Measurements from ENCODE around the gene ADCY3.

ADCY3 gene

DNA sequence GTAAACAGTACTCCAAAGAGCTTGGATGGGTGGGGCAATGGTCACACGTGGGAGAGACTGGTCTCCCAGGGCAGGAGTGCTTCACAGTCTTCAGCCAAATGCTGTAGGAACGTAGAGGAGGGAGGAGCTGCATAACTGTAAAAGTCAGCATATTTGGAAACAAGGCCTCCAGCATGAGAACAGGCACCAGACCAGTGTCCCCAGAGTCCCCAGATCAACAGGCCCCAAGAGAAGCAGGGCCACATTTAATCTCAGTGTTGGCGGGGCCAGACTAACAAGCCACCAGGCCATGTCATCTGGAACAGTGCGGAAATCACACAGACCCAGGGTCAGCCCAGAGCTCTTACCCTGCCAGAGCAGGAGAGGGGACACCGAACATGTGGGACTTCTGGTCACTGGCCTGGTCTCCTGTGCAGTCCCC lies 63.2 kb downstream of the ADCY3 start:
- TF ChIP-seq ZBTB7A (IDR thresholded peaks at IDR 0.05; ENCODE audit: low read depth) (no peak), RAD21 (IDR thresholded peaks at IDR 0.05; ENCODE audit: low read depth) (no peak), YY1 (IDR thresholded peaks at IDR 0.05; ENCODE audit: low read depth) (no peak), CEBPB (IDR thresholded peaks at IDR 0.05) (no peak), EGR1 (IDR thresholded peaks at IDR 0.05) (no peak)

DNA sequence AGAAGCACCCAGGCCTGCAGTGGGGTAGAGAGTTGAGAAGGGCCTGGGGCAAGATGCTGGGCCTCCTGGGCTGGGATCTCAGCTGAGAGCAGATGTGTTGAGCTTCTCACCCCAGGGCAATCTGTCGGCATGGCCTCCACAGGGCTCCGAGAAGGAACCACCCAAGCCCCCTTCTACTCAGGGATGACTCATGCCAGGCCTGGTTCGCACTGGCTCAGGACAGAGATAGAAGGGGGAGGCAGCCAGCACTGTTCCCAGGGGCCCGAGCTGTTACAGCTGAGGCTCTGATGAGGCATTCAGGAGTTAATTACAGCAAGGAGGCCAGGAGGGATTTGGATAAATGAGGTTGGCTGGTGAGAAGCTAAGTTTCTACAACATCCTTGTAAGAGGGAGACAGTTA lies 64.3 kb downstream of the ADCY3 start:
- TF ChIP-seq EP300 (IDR thresholded peaks at IDR 0.05; ENCODE audit: borderline replicate concordance), result no peak
- TF ChIP-seq, protein P1, sequence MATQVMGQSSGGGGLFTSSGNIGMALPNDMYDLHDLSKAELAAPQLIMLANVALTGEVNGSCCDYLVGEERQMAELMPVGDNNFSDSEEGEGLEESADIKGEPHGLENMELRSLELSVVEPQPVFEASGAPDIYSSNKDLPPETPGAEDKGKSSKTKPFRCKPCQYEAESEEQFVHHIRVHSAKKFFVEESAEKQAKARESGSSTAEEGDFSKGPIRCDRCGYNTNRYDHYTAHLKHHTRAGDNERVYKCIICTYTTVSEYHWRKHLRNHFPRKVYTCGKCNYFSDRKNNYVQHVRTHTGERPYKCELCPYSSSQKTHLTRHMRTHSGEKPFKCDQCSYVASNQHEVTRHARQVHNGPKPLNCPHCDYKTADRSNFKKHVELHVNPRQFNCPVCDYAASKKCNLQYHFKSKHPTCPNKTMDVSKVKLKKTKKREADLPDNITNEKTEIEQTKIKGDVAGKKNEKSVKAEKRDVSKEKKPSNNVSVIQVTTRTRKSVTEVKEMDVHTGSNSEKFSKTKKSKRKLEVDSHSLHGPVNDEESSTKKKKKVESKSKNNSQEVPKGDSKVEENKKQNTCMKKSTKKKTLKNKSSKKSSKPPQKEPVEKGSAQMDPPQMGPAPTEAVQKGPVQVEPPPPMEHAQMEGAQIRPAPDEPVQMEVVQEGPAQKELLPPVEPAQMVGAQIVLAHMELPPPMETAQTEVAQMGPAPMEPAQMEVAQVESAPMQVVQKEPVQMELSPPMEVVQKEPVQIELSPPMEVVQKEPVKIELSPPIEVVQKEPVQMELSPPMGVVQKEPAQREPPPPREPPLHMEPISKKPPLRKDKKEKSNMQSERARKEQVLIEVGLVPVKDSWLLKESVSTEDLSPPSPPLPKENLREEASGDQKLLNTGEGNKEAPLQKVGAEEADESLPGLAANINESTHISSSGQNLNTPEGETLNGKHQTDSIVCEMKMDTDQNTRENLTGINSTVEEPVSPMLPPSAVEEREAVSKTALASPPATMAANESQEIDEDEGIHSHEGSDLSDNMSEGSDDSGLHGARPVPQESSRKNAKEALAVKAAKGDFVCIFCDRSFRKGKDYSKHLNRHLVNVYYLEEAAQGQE (IDR thresholded peaks at IDR 0.05; ENCODE audit: low read depth), result no peak
- TF ChIP-seq RAD21 (IDR thresholded peaks at IDR 0.05; ENCODE audit: low read depth), result no peak
- TF ChIP-seq YY1 (IDR thresholded peaks at IDR 0.05; ENCODE audit: low read depth), result no peak
- no peak for TF ChIP-seq ZBTB7A (IDR thresholded peaks at IDR 0.05; ENCODE audit: low read depth)
- no peak for TF ChIP-seq CEBPB (IDR thresholded peaks at IDR 0.05)
- no peak for TF ChIP-seq TAF1 (IDR thresholded peaks at IDR 0.05; ENCODE audit: low read depth)
- no peak for TF ChIP-seq EGR1 (IDR thresholded peaks at IDR 0.05)
- TF ChIP-seq TCF12 (IDR thresholded peaks at IDR 0.05; ENCODE audit: low read depth), result no peak
- TF ChIP-seq TEAD4 (IDR thresholded peaks at IDR 0.05), result no peak
- TF ChIP-seq, protein P2, sequence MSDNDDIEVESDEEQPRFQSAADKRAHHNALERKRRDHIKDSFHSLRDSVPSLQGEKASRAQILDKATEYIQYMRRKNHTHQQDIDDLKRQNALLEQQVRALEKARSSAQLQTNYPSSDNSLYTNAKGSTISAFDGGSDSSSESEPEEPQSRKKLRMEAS (IDR thresholded peaks at IDR 0.05), result no peak
- no peak for TF ChIP-seq FOXM1 (IDR thresholded peaks at IDR 0.05; ENCODE audit: borderline replicate concordance, low read depth)

DNA sequence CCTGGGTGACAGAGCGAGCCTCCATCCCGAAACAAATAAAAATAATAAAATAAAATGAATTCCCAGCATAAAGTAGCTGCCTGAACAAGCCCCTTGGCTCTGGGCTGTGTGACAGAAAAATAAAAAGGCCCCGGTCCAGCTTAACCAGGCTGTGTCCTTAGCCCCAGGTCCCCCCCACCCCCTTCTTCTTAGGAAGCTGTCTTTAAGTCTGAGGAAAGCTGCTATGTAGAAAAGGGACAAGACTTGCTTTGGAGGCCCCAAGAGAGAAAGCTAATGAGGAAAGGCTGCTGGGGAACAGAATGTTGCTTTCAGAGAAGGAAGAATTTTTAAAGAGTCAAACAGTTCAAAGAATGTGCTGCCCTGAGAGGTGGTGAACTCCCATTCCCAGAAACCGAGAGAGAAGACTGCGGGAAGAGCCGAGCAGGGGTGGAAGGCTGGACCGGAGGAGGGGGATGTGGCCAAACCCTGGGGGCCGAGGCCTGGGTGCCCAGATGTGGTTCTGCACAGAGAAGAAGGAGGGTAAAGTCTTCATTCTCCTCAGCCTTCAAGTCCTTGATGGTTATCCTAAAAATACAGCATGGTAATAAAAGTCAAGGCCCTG lies 64.9 kb downstream of the ADCY3 start:
- TF ChIP-seq TAF1 (IDR thresholded peaks at IDR 0.05; ENCODE audit: low read depth) (no peak), YY1 (IDR thresholded peaks at IDR 0.05; ENCODE audit: low read depth) (no peak), CEBPB (IDR thresholded peaks at IDR 0.05) (no peak), FOXM1 (IDR thresholded peaks at IDR 0.05; ENCODE audit: borderline replicate concordance, low read depth) (no peak), CREB1 (IDR thresholded peaks at IDR 0.05; ENCODE audit: low read depth) (no peak), TCF12 (IDR thresholded peaks at IDR 0.05; ENCODE audit: low read depth) (no peak), EP300 (IDR thresholded peaks at IDR 0.05; ENCODE audit: borderline replicate concordance) (no peak), NFIC (IDR thresholded peaks at IDR 0.05) (no peak), ZBTB7A (IDR thresholded peaks at IDR 0.05; ENCODE audit: low read depth) (no peak), TEAD4 (IDR thresholded peaks at IDR 0.05) (no peak), EGR1 (IDR thresholded peaks at IDR 0.05) (no peak), RAD21 (IDR thresholded peaks at IDR 0.05; ENCODE audit: low read depth) (no peak)
- TF ChIP-seq, protein P2 (IDR thresholded peaks at IDR 0.05), result no peak
- TF ChIP-seq, protein P3, sequence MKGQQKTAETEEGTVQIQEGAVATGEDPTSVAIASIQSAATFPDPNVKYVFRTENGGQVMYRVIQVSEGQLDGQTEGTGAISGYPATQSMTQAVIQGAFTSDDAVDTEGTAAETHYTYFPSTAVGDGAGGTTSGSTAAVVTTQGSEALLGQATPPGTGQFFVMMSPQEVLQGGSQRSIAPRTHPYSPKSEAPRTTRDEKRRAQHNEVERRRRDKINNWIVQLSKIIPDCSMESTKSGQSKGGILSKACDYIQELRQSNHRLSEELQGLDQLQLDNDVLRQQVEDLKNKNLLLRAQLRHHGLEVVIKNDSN (IDR thresholded peaks at IDR 0.05), result no peak
- TF ChIP-seq, protein P1 (IDR thresholded peaks at IDR 0.05; ENCODE audit: low read depth), result no peak

DNA sequence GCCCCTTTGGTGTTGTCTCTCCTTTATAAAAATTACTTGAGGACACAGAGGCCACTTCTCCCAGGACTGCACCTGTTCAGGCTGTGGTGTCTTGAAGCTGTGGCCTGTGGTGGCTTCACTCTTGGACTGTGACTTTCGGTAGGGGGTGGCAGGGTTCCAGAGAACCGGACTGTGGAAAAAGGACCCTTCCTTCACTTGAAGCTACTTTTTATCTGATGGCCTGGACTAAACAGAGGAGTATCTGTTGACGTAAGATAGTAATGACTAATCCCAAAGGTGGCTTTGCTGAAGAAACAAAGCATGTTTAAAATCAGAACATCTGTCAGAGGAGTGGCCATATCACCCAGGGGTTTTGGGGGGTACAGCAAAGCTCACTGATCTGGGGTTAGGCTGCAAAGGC lies 66.0 kb downstream of the ADCY3 start:
- TF ChIP-seq TEAD4 (IDR thresholded peaks at IDR 0.05), result no peak
- TF ChIP-seq, protein P1 (IDR thresholded peaks at IDR 0.05; ENCODE audit: low read depth), result no peak
- TF ChIP-seq FOXM1 (IDR thresholded peaks at IDR 0.05; ENCODE audit: borderline replicate concordance, low read depth), result no peak
- no peak for TF ChIP-seq NFIC (IDR thresholded peaks at IDR 0.05)
- TF ChIP-seq, protein P2 (IDR thresholded peaks at IDR 0.05), result no peak
- no peak for TF ChIP-seq YY1 (IDR thresholded peaks at IDR 0.05; ENCODE audit: low read depth)

DNA sequence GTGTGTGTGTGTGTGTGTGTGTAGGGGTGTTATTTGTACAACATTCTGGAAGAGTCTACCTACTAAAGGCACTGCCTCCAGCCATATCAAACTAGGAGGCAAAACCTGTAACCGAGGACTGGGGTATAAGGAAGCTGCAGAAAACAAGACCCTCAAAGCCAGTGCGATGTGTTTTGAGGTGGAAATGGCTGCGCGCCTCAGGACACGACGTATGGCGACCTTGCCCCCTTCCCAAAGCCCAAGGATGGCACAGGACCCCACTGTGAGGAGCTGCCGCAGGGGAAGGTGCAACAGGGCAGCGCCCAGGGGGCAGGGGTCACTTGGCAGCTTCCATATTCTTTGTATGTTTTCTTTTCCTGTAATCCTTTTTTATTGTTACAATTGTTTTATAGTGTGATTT lies 67.0 kb downstream of the ADCY3 start:
- TF ChIP-seq FOXM1 (IDR thresholded peaks at IDR 0.05; ENCODE audit: borderline replicate concordance, low read depth) (no peak), NFIC (IDR thresholded peaks at IDR 0.05) (no peak), TEAD4 (IDR thresholded peaks at IDR 0.05) (no peak), CREB1 (IDR thresholded peaks at IDR 0.05; ENCODE audit: low read depth) (no peak), TCF12 (IDR thresholded peaks at IDR 0.05; ENCODE audit: low read depth) (no peak)
- TF ChIP-seq, protein P3 (IDR thresholded peaks at IDR 0.05), result no peak
